ENCODE measurements around the gene CLCN7.

DNA sequence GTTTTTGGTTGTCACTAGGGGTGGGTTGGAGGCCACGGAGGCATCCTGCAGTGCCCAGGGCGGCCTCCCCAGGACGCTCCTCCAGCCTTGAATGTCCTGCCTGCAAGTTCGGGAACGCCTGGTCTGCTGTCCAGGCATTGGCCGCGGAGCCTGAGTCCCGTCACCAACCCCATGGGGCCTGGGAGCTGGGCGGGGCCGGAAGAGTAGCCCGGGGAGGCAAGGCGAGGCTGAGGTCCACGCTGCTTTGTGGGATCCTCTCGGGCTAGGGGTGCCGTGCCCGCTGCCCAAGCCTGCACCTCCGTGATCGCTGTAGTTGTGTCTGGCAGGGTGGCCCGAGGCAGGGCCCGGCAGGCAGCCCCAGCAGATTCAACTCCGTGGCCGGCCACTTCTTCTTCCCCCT is 31.1 kb upstream of the CLCN7 start:
- TF ChIP-seq POLR2AphosphoS5 (IDR thresholded peaks at IDR 0.05) (no peak), POLR2A (IDR thresholded peaks at IDR 0.05) (no peak)

Data from prostate gland (tissue), 1 donor.